MCF 10A (cell line): Measurements from ENCODE around the gene LRRC75B. TPM values are rescaled to one million over a fixed set of nuclear protein-coding genes. Genes with fewer than 3 reads are reported as not detected.
A peak's percentile ranks its signal among the peaks of the same experiment; 100 is the strongest.
"Not testable (repeated sequence)": the region's sequence is repeated elsewhere in the genome, so short reads cannot be mapped to it uniquely, and the experiment has no call there.

ENCODE experiments used
- BruUV-seq: library from RNA; stranded (reverse); fragments of 400-500 nt; replicated peaks from 2 replicates; lab custom pipeline; 2021; lab: Mats Ljungman, UMichigan
- CTCF ChIA-PET: fragments of 300-600 bp; sonication (Branson Sonifier 250); formaldehyde crosslinking; extraction: SDS; loops from one replicate; lab custom pipeline; 2021; ENCODE audit warnings: antibody characterized with exemption, inconsistent platforms; lab: Yijun Ruan, JAX
- POLR2A ChIA-PET: fragments of 300-600, 350-650 bp; sonication (Branson Sonifier 250); formaldehyde crosslinking; extraction: SDS; loops from one replicate; lab custom pipeline; 2020; ENCODE audit warnings: antibody characterized with exemption, inconsistent platforms; lab: Yijun Ruan, JAX
- DNase-seq: peaks from one replicate; pipeline ENCODE4 v3.0.0-alpha.2; 2018; ENCODE audit not compliant: unreplicated experiment
- H3K27ac Mint-ChIP-seq: one replicate; pipeline ENCODE4 v1.8.0; 2022; ENCODE audit warnings: mild to moderate bottlenecking, low read depth, mixed read lengths; ENCODE audit not compliant: unreplicated experiment
- H3K27me3 Mint-ChIP-seq: one replicate; pipeline ENCODE4 v1.8.0; 2022; ENCODE audit warnings: mixed read lengths; ENCODE audit not compliant: insufficient read depth, unreplicated experiment
- H3K36me3 Mint-ChIP-seq: one replicate; pipeline ENCODE4 v1.8.0; 2022; ENCODE audit warnings: mild to moderate bottlenecking, moderate library complexity, mixed read lengths; ENCODE audit not compliant: insufficient read depth, unreplicated experiment
- H3K4me1 Mint-ChIP-seq: one replicate; pipeline ENCODE4 v1.8.0; 2022; ENCODE audit warnings: mixed read lengths; ENCODE audit not compliant: insufficient read depth, unreplicated experiment
- H3K4me3 Mint-ChIP-seq: one replicate; pipeline ENCODE4 v1.8.0; 2022; ENCODE audit warnings: mild to moderate bottlenecking, moderate library complexity, mixed read lengths; ENCODE audit not compliant: unreplicated experiment
- H3K9me3 Mint-ChIP-seq: one replicate; pipeline ENCODE4 v1.8.0; 2022; ENCODE audit warnings: mixed read lengths; ENCODE audit not compliant: unreplicated experiment
- intact Hi-C: fragments of 100-400 bp; cut with micrococcal nuclease; formaldehyde crosslinking; loops from 2 replicates; pipeline ENCODE4 v1.14.1; 2022
- total RNA-seq: library from RNA; stranded (reverse); gene quantifications from 2 replicates; pipeline ENCODE4 v1.2.3, GENCODE V29; 2022
- TF ChIP-seq, protein P1 (sequence below): fragments of 200-600 bp; IDR thresholded peaks from one replicate; pipeline ENCODE4 v1.8.0; 2022; ENCODE audit warnings: antibody characterized with exemption, mild to moderate bottlenecking; ENCODE audit not compliant: unreplicated experiment

LRRC75B gene
- total RNA-seq, 1 experiment from 2014 or later, result 2.6 TPM

- Mint-ChIP-seq H3K27ac (peak within 1 kb of the TSS; percentile 97), H3K4me1 (peaks cover 42% of the 10 kb centered on the region), H3K9me3 (no peaks in the 10 kb centered on the region), H3K27me3 (no peaks in the 10 kb centered on the region), H3K4me3 (peak within 1 kb of the TSS; percentile 96), H3K36me3 (peaks cover 25% of the 10 kb centered on the region)
- POLR2A ChIA-PET, result interaction anchor here (0.6 to 4.2 kb wide), 15 partner anchors 8 to 661 kb away, joined by 3 to 31 read pairs (median 6); partner anchors contain the start of genes LRRC75B and MIF
- TF ChIP-seq, protein P1, sequence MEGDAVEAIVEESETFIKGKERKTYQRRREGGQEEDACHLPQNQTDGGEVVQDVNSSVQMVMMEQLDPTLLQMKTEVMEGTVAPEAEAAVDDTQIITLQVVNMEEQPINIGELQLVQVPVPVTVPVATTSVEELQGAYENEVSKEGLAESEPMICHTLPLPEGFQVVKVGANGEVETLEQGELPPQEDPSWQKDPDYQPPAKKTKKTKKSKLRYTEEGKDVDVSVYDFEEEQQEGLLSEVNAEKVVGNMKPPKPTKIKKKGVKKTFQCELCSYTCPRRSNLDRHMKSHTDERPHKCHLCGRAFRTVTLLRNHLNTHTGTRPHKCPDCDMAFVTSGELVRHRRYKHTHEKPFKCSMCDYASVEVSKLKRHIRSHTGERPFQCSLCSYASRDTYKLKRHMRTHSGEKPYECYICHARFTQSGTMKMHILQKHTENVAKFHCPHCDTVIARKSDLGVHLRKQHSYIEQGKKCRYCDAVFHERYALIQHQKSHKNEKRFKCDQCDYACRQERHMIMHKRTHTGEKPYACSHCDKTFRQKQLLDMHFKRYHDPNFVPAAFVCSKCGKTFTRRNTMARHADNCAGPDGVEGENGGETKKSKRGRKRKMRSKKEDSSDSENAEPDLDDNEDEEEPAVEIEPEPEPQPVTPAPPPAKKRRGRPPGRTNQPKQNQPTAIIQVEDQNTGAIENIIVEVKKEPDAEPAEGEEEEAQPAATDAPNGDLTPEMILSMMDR, result no peak
- CTCF ChIA-PET, result interaction anchor here (0.5 to 0.6 kb wide), 3 partner anchors 19 to 248 kb away, joined by 3 to 7 read pairs (median 3); no protein-coding TSS in a partner anchor
- BruUV-seq, result no TSS peak
- intact Hi-C loops, result no loop called here
- DNase-seq, result peak; percentile 98
Measured at GRCh38 chr22:24555165-24556039, 37.5 kb downstream of the LRRC75B start, which contains the start of gene SNRPD3. SNRPD3 (plus strand) TSS chr22:24555999; CDS start chr22:24557675, 1,676 bp downstream.

GRCh38 chr22:24554313-24555164 lies 38.3 kb downstream of the LRRC75B start, which contains the start of gene GUCD1:
GUCD1 (minus strand) TSS chr22:24555138; CDS start chr22:24554991, 147 bp downstream.
- H3K27me3 Mint-ChIP-seq, result no peaks in the 10 kb centered on the region
- peak within 1 kb of the TSS; percentile 97 for H3K27ac Mint-ChIP-seq
- TSS peak; percentile 37 for BruUV-seq
- H3K4me3 Mint-ChIP-seq, result peak within 1 kb of the TSS; percentile 96
- intact Hi-C loops, result no loop called here
- H3K9me3 Mint-ChIP-seq, result no peaks in the 10 kb centered on the region
- CTCF ChIA-PET, result interaction anchor here (0.6 to 1.2 kb wide), 3 partner anchors 10 to 249 kb away, joined by 3 to 4 read pairs (median 3); no protein-coding TSS in a partner anchor
- H3K4me1 Mint-ChIP-seq, result peaks cover 46% of the 10 kb centered on the region
- TF ChIP-seq, protein P1, result no peak
- peak; percentile 25 for DNase-seq
- peaks cover 17% of the 10 kb centered on the region for H3K36me3 Mint-ChIP-seq
- POLR2A ChIA-PET, result interaction anchor here (0.6 to 4.2 kb wide), 21 partner anchors 9 to 660 kb away, joined by 3 to 31 read pairs (median 4); partner anchors contain the start of genes LRRC75B and MIF

DNA sequence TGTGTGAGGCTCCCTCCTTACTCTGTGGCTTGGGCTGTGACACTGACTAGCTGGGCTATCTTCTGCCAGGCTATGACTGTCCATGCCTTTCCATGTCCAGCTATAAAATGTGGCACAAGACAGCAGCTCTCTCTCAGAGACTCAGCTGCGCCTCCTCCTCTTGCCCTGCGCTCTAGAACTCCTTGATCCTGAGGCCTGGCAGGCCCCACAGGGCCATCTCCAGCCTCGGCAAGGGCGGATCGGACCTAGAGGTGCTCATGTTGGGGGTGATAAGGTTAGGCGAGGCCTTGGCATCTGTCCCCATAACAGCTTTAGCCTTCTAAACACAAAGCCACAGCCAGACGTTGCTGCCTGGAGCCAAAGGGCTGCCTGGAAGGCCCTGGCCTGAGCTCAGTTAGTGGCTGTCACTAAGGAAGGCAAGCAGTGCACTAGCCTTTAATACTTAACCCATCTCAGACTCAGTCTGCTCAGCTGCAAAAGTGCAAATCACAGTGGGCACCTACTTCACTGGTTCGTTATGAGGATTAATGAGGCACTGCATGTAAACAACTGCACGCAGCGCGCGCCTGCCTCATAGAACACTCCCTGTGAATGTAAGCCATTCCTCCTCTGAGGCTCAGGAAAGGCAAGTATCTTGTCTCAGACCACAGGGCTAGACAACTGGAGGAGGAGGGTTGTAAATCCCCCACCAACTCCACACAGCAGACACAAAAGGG lies 39.1 kb downstream of the LRRC75B start:
- POLR2A ChIA-PET, result interaction anchor here (0.7 to 4.2 kb wide), 15 partner anchors 9 to 541 kb away, joined by 3 to 31 read pairs (median 5); partner anchors contain the start of gene LRRC75B
- Mint-ChIP-seq H3K27me3 (no peaks in the 10 kb centered on the region), H3K36me3 (peaks cover 18% of the 10 kb centered on the region), H3K4me1 (peaks cover 45% of the 10 kb centered on the region), H3K9me3 (no peaks in the 10 kb centered on the region), H3K27ac (peak overlapping the region; percentile 87), H3K4me3 (peak overlapping the region; percentile 96)
- no peak for DNase-seq
- TF ChIP-seq, protein P1, result no peak
- CTCF ChIA-PET, result interaction anchor here (0.6 to 1.2 kb wide), 4 partner anchors 9 to 1910 kb away, joined by 3 to 5 read pairs (median 4); no protein-coding TSS in a partner anchor
- BruUV-seq, result no TSS peak
- intact Hi-C loops, result no loop called here

- H3K9me3 Mint-ChIP-seq, intact Hi-C loops, H3K27me3 Mint-ChIP-seq, BruUV-seq, DNase-seq, H3K27ac Mint-ChIP-seq: not testable (repeated sequence)
- peaks cover 18% of the 10 kb centered on the region for H3K36me3 Mint-ChIP-seq
- ChIA-PET POLR2A (interaction anchor here (0.6 to 2.9 kb wide), 4 partner anchors 11 to 210 kb away, joined by 3 to 24 read pairs (median 6); no protein-coding TSS in a partner anchor), CTCF (interaction anchor here (0.5 to 0.7 kb wide), 2 partner anchors 786 to 1093 kb away, joined by 3 to 4 read pairs; no protein-coding TSS in a partner anchor)
- peak overlapping the region; percentile 96 for H3K4me3 Mint-ChIP-seq
- H3K4me1 Mint-ChIP-seq, result peaks cover 34% of the 10 kb centered on the region
Measured at GRCh38 chr22:24552503-24553286, 40.2 kb downstream of the LRRC75B start.
